HCT116 (cell line): ENCODE data around the gene ITGB1BP1. TPM values are rescaled to one million over a fixed set of nuclear protein-coding genes. Genes with fewer than 3 reads are reported as not detected.

Experiments
- ATAC-seq: fragments of 200-7000 bp; cut with Tn5 transposase; 2 replicates; pipeline ENCODE4 v1.9.1; 2020; ENCODE audit warnings: mild to moderate bottlenecking, moderate library complexity
- BruUV-seq: library from RNA; stranded (reverse); fragments of 400-500 nt; replicated peaks from 2 replicates; lab custom pipeline; 2021; lab: Mats Ljungman, UMichigan
- CTCF ChIA-PET: fragments of 300-600 bp; sonication (Branson Sonifier 250); formaldehyde crosslinking; loops from one replicate; lab custom pipeline; 2021; ENCODE audit warnings: antibody characterized with exemption; lab: Charles Lee
- POLR2A ChIA-PET: fragments of 300-600, 350-600 bp; sonication (Branson Sonifier 250); formaldehyde crosslinking; loops from one replicate; lab custom pipeline; 2021; ENCODE audit warnings: antibody characterized with exemption; lab: Charles Lee
- RAD21 ChIA-PET, 2 experiments: fragments of 300-600 bp; sonication (Branson Sonifier 250); formaldehyde crosslinking; loops; one replicate each; lab custom pipeline; 2023; ENCODE audit warnings: low total read pairs in 2 of 2; ENCODE audit not compliant: uncharacterized antibody in 2 of 2, unreplicated experiment in 2 of 2, low non-redundant PET in 1 of 2; lab: Charles Lee
- DNase-seq: peaks from one replicate; pipeline ENCODE4 v3.0.0-alpha.2; 2010; ENCODE audit warnings: low read depth, low spot score
- H2AFZ ChIP-seq: fragments of 200-600 bp; shearing (Covaris generic), sonication (generic); 2 replicates; pipeline ENCODE4 v1.6.1; 2017; ENCODE audit warnings: low read depth, mixed run types, mixed read lengths, antibody characterized with exemption, low read length; ENCODE audit not compliant: poor library complexity, severe bottlenecking
- H3K27ac ChIP-seq: 2 replicates; pipeline ENCODE4 v1.5.1; 2012; ENCODE audit warnings: low read depth, low read length
- H3K27me3 ChIP-seq: fragments of 200-600 bp; sonication (generic); 2 replicates; pipeline ENCODE4 v1.6.1; 2016; ENCODE audit warnings: mixed run types, low read length, mixed read lengths; ENCODE audit not compliant: insufficient read depth
- H3K36me3 ChIP-seq, 2 experiments: fragments of 200-500 bp in 1 of 2; fragments of 200-600 bp in 1 of 2; sonication (Bioruptor generic) in 1 of 2; sonication (generic) in 1 of 2; 2 replicates each; pipeline versions ENCODE4 v1.5.1 to v1.6.1; 2014 to 2016; ENCODE audit warnings: low read length in 2 of 2, inconsistent platforms in 1 of 2, mixed read lengths in 1 of 2, mixed run types in 1 of 2; ENCODE audit not compliant: insufficient read depth in 2 of 2, control insufficient read depth in 1 of 2
- H3K4me1 ChIP-seq, 2 experiments: fragments of 200-600 bp in 1 of 2; sonication (generic) in 1 of 2; 2 replicates each; pipeline versions ENCODE4 v1.5.1 to v1.6.1; 2012 to 2017; ENCODE audit warnings: low read length in 2 of 2, inconsistent platforms in 1 of 2, mild to moderate bottlenecking in 1 of 2, mixed read lengths in 1 of 2, mixed run types in 1 of 2, moderate library complexity in 1 of 2; ENCODE audit not compliant: insufficient read depth in 2 of 2, control insufficient read depth in 1 of 2
- H3K4me2 ChIP-seq: fragments of 200-600 bp; sonication (generic); 2 replicates; pipeline ENCODE4 v1.6.1; 2017; ENCODE audit warnings: mixed run types, low read length, mixed read lengths
- H3K4me3 ChIP-seq, 2 experiments: fragments of 200-600 bp in 1 of 2; sonication (generic) in 1 of 2; replicated peaks in 1 of 2; 2 replicates each; pipeline ENCODE4 v1.5.1; 2011 to 2016; ENCODE audit warnings: low read length in 2 of 2, control low read depth in 1 of 2, low read depth in 1 of 2, mild to moderate bottlenecking in 1 of 2, mixed read lengths in 1 of 2, mixed run types in 1 of 2
- H3K79me2 ChIP-seq: fragments of 200-600 bp; sonication (generic); 2 replicates; pipeline ENCODE4 v1.6.1; 2017; ENCODE audit warnings: mild to moderate bottlenecking, mixed run types, low read length, moderate library complexity, mixed read lengths; ENCODE audit not compliant: insufficient read depth
- H3K9ac ChIP-seq: fragments of 200-600 bp; sonication (generic); 2 replicates; pipeline ENCODE4 v1.6.1; 2016; ENCODE audit warnings: low read length, mixed read lengths
- H3K9me2 ChIP-seq: fragments of 200-600 bp; sonication (generic), shearing (Covaris generic); 2 replicates; pipeline ENCODE4 v1.6.1; 2017; ENCODE audit warnings: mixed run types, mild to moderate bottlenecking, moderate library complexity; ENCODE audit not compliant: insufficient read depth
- H3K9me3 ChIP-seq, 2 experiments: fragments of 200-500 bp in 1 of 2; fragments of 200-600 bp in 1 of 2; sonication (Bioruptor generic) in 1 of 2; sonication (generic) in 1 of 2; 2 replicates each; pipeline ENCODE4 v1.6.1; 2014 to 2017; ENCODE audit warnings: low read length in 2 of 2, mixed read lengths in 2 of 2, inconsistent platforms in 1 of 2, low read depth in 1 of 2, mild to moderate bottlenecking in 1 of 2, mixed run types in 1 of 2, moderate library complexity in 1 of 2; ENCODE audit not compliant: control insufficient read depth in 1 of 2, insufficient read depth in 1 of 2
- H4K20me1 ChIP-seq: fragments of 200-600 bp; sonication (generic), shearing (Covaris generic); 2 replicates; pipeline ENCODE4 v1.6.1; 2017; ENCODE audit warnings: mixed run types, mild to moderate bottlenecking, moderate library complexity; ENCODE audit not compliant: insufficient read depth
- CTCF ChIP-seq, 3 experiments: fragments of 200-600 bp in 1 of 3; sonication (generic) in 1 of 3; IDR thresholded peaks in 2 of 3; conservative IDR thresholded peaks in 1 of 3; 2 replicates each; pipeline ENCODE4 v1.5.1; 2012 to 2017; ENCODE audit warnings: low read depth in 2 of 3, low read length in 2 of 3, antibody characterized with exemption in 1 of 3, borderline replicate concordance in 1 of 3, control low read depth in 1 of 3, mild to moderate bottlenecking in 1 of 3, mixed read lengths in 1 of 3, mixed run types in 1 of 3, moderate library complexity in 1 of 3; ENCODE audit not compliant: insufficient read depth in 1 of 3
- ELF1 ChIP-seq: IDR thresholded peaks from 2 replicates; pipeline ENCODE4 v1.6.1; 2012; ENCODE audit warnings: low read depth, borderline replicate concordance
- FOSL1 ChIP-seq: IDR thresholded peaks from 2 replicates; pipeline ENCODE4 v1.6.1; 2012; ENCODE audit warnings: low read depth
- JUND ChIP-seq: IDR thresholded peaks from 2 replicates; pipeline ENCODE4 v1.6.1; 2012
- MAX ChIP-seq: IDR thresholded peaks from 2 replicates; pipeline ENCODE4 v1.6.1; 2012
- POLR2AphosphoS5 ChIP-seq: IDR thresholded peaks from 2 replicates; pipeline ENCODE4 v1.6.1; 2011; ENCODE audit warnings: mild to moderate bottlenecking, low read depth, low read length, moderate library complexity
- intact Hi-C: fragments of 100-400 bp; cut with micrococcal nuclease; formaldehyde crosslinking; loops from 2 replicates; pipeline ENCODE4 v1.10.0; 2022
- total RNA-seq: library from RNA; stranded (reverse); gene quantifications from one replicate; pipeline ENCODE4 v1.2.1, GENCODE V29; 2021; ENCODE audit not compliant: unreplicated experiment
- TF ChIP-seq, protein P1 (sequence below): IDR thresholded peaks from 2 replicates; pipeline ENCODE4 v1.6.1; 2011; ENCODE audit warnings: mild to moderate bottlenecking, low read length, moderate library complexity; ENCODE audit not compliant: insufficient replicate concordance; ENCODE audit errors: extremely low read depth

The ITGB1BP1 gene
- total RNA-seq, 1 experiment from 2014 or later, result 86.9 TPM

DNA sequence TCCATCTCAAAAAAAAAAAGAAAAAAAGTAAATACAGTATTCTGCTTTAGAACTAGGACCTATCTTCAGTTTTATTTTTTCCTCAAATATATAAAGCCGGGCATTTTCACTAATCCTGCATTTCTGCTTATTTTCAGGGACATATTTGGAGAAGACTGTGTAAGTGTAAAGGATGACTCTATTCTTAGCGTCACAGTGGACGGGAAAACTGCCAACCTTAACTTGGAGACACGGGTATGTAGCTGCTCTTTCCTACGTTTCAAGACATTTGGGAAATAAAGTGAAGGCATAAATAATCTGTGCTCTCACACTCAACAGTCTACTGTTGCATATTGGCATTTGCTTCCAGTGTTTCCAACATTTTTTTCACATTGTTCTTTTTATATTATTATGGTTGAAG is 47.9 kb upstream of the ITGB1BP1 start:
- POLR2A ChIA-PET, result no interaction called here
- peaks cover 4% of the 10 kb centered on the region; the same call in 1 of the 2 replicates for H3K79me2 ChIP-seq
- DNase-seq, result no peak
- no peaks in the 10 kb centered on the region for H4K20me1 ChIP-seq
- H3K27ac ChIP-seq, result no peak overlapping the region
- no peak overlapping the region for H3K4me3 ChIP-seq
- no TSS peak for BruUV-seq
- CTCF ChIA-PET, result no interaction called here
- H3K9ac ChIP-seq, result no peak overlapping the region
- no peaks in the 10 kb centered on the region for H3K27me3 ChIP-seq
- no peak overlapping the region for H3K4me2 ChIP-seq
- no peaks in the 10 kb centered on the region for H3K9me2 ChIP-seq
- H3K36me3 ChIP-seq, result peaks cover 8 to 10% of the 10 kb centered on the region in 2 experiments; a peak in 3 of 4 replicates
- H3K9me3 ChIP-seq, result no peaks in the 10 kb centered on the region
- TF ChIP-seq CTCF (IDR thresholded peaks at IDR 0.05 in 2 of 3, conservative IDR thresholded peaks at IDR 0.05 in 1 of 3; ENCODE audit: borderline replicate concordance in 1 of 3, insufficient read depth in 1 of 3, low read depth in 2 of 3, low read length in 2 of 3) (no peak), FOSL1 (no peak), POLR2AphosphoS5 (no peak), MAX (no peak), ELF1 (no peak), JUND (no peak)
- TF ChIP-seq, protein P1, sequence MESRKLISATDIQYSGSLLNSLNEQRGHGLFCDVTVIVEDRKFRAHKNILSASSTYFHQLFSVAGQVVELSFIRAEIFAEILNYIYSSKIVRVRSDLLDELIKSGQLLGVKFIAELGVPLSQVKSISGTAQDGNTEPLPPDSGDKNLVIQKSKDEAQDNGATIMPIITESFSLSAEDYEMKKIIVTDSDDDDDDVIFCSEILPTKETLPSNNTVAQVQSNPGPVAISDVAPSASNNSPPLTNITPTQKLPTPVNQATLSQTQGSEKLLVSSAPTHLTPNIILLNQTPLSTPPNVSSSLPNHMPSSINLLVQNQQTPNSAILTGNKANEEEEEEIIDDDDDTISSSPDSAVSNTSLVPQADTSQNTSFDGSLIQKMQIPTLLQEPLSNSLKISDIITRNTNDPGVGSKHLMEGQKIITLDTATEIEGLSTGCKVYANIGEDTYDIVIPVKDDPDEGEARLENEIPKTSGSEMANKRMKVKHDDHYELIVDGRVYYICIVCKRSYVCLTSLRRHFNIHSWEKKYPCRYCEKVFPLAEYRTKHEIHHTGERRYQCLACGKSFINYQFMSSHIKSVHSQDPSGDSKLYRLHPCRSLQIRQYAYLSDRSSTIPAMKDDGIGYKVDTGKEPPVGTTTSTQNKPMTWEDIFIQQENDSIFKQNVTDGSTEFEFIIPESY, result no peak
- RAD21 ChIA-PET, result no interaction called here
- H3K4me1 ChIP-seq, result peaks cover 5 to 18% of the 10 kb centered on the region in 2 experiments; a peak in 3 of 4 replicates
- no peak for ATAC-seq
- intact Hi-C loops, result loop anchor here (10.0 kb wide), 1 partner anchor 326 kb away; no protein-coding TSS in a partner anchor
- H2AFZ ChIP-seq, result no peak overlapping the region
